NCI-H526 (cell line): ENCODE measurements around the gene SUPT3H.
"Not testable (repeated sequence)": the region's sequence is repeated elsewhere in the genome, so short reads cannot be mapped to it uniquely, and the experiment has no call there.

ENCODE experiments used
- DNase-seq, 2 experiments: peaks; one replicate each; lab custom pipeline; 2025; lab: John Stamatoyannopoulos, UW

SUPT3H gene

GRCh38 chr6:45115696-45116095 lies 262.0 kb downstream of the SUPT3H start:
- DNase-seq, result no peak

GRCh38 chr6:45112711-45113110 lies 265.0 kb downstream of the SUPT3H start:
- no peak for DNase-seq

- DNase-seq, result no peak
Measured at GRCh38 chr6:45109551-45109950, 268.2 kb downstream of the SUPT3H start.

GRCh38 chr6:45105170-45105820 lies 272.4 kb downstream of the SUPT3H start:
- DNase-seq, result no peak

- DNase-seq, result no peak
Measured at GRCh38 chr6:45104429-45104828, 273.3 kb downstream of the SUPT3H start.

- DNase-seq, result no peak
Measured at GRCh38 chr6:45098256-45098655, 279.5 kb downstream of the SUPT3H start.

- DNase-seq, result no peak
Measured at GRCh38 chr6:45094831-45095230, 282.9 kb downstream of the SUPT3H start.

- no peak for DNase-seq
Measured at GRCh38 chr6:45092135-45092534, 285.6 kb downstream of the SUPT3H start.

- no peak for DNase-seq
Measured at GRCh38 chr6:45086360-45087084, 291.2 kb downstream of the SUPT3H start.

- DNase-seq, result no peak
Measured at GRCh38 chr6:45084257-45084656, 293.5 kb downstream of the SUPT3H start.

GRCh38 chr6:45082091-45082490 lies 295.6 kb downstream of the SUPT3H start:
- DNase-seq, result no peak

GRCh38 chr6:45081634-45082033 lies 296.1 kb downstream of the SUPT3H start:
- no peak for DNase-seq

- no peak for DNase-seq
Measured at GRCh38 chr6:45078432-45078831, 299.3 kb downstream of the SUPT3H start.

- no peak for DNase-seq
Measured at GRCh38 chr6:45076217-45076930, 301.4 kb downstream of the SUPT3H start.

- DNase-seq, result no peak
Measured at GRCh38 chr6:45075246-45075645, 302.5 kb downstream of the SUPT3H start.

- no peak for DNase-seq
Measured at GRCh38 chr6:45074439-45074838, 303.3 kb downstream of the SUPT3H start.

GRCh38 chr6:45073771-45074170 lies 304.0 kb downstream of the SUPT3H start:
- no peak for DNase-seq

- DNase-seq, result no peak
Measured at GRCh38 chr6:45072673-45073072, 305.1 kb downstream of the SUPT3H start.

- DNase-seq, result no peak
Measured at GRCh38 chr6:45072016-45072415, 305.7 kb downstream of the SUPT3H start.

GRCh38 chr6:45069091-45069490 lies 308.6 kb downstream of the SUPT3H start:
- no peak for DNase-seq

GRCh38 chr6:45067446-45067845 lies 310.3 kb downstream of the SUPT3H start:
- DNase-seq, result not testable (repeated sequence)

- DNase-seq, result not testable (repeated sequence)
Measured at GRCh38 chr6:45062659-45063058, 315.1 kb downstream of the SUPT3H start.

GRCh38 chr6:45057711-45058110 lies 320.0 kb downstream of the SUPT3H start:
- no peak for DNase-seq
